K562 (cell line): Measurements from ENCODE around the gene DNAAF2. TPM values are rescaled to one million over a fixed set of nuclear protein-coding genes. Genes with fewer than 3 reads are reported as not detected.

Source experiments
- ATAC-seq: fragments of 200-7000 bp; cut with Tn5 transposase; 3 replicates; pipeline ENCODE4 v1.9.1; 2020; ENCODE audit warnings: moderate library complexity
- BruUV-seq: library from RNA; stranded (reverse); fragments of 400-500 nt; replicated peaks from 2 replicates; lab custom pipeline; 2021; lab: Mats Ljungman, UMichigan
- CTCF ChIA-PET: fragments of 300-600 bp; formaldehyde crosslinking; extraction: SDS; loops from one replicate; lab custom pipeline; 2021; ENCODE audit warnings: low intra/inter-chr PET ratio; lab: Yijun Ruan, JAX
- POLR2A ChIA-PET: fragments of 300-600, 350-650 bp; sonication (Branson Sonifier 250); formaldehyde crosslinking; extraction: SDS; loops from one replicate; lab custom pipeline; 2021; ENCODE audit warnings: antibody characterized with exemption, inconsistent platforms; lab: Yijun Ruan, JAX
- DNase-seq, 4 experiments: peaks; one replicate each; pipeline versions ENCODE4 v3.0.0 to v3.0.0-alpha.2; 2011 to 2018; ENCODE audit warnings: low spot score in 3 of 4, mixed read lengths in 3 of 4; ENCODE audit errors: extremely low read depth in 1 of 4
- FAIRE-seq: peaks from 2 replicates; lab custom pipeline; 2011; peaks lifted over from hg19 to GRCh38; lab: Jason Lieb, UNC
- H2AFZ ChIP-seq: 2 replicates; pipeline ENCODE4 v1.6.0; 2011; ENCODE audit warnings: low read depth, low read length, control low read depth, inconsistent platforms
- H3K27ac ChIP-seq: fragments of 200-600 bp; 3 replicates; pipeline ENCODE4 v1.8.0; 2011; ENCODE audit warnings: low read depth, mild to moderate bottlenecking, control low read depth, inconsistent platforms, low read length, moderate library complexity, mixed read lengths; ENCODE audit errors: extremely low read depth
- H3K27me3 ChIP-seq, 2 experiments: fragments of 300-600 bp in 1 of 2; 2 replicates in 1 of 2; 3 replicates in 1 of 2; pipeline versions ENCODE4 v1.6.0 to v1.8.0; 2011; ENCODE audit warnings: inconsistent platforms in 2 of 2, low read length in 2 of 2, mild to moderate bottlenecking in 1 of 2, mixed read lengths in 1 of 2, moderate library complexity in 1 of 2; ENCODE audit not compliant: control insufficient read depth in 2 of 2, insufficient read depth in 2 of 2
- H3K36me3 ChIP-seq: fragments of 300-600 bp; 3 replicates; pipeline ENCODE4 v1.8.0; 2011; ENCODE audit warnings: mild to moderate bottlenecking, low read length, inconsistent platforms; ENCODE audit not compliant: control insufficient read depth, insufficient read depth
- H3K4me1 ChIP-seq, 2 experiments: fragments of 200-600 bp in 1 of 2; replicated peaks in 1 of 2; 2 replicates in 1 of 2; 3 replicates in 1 of 2; pipeline versions ENCODE4 v1.5.1 to v1.8.0; 2011; ENCODE audit warnings: inconsistent platforms in 2 of 2, low read length in 2 of 2, mild to moderate bottlenecking in 1 of 2, mixed read lengths in 1 of 2, moderate library complexity in 1 of 2; ENCODE audit not compliant: control insufficient read depth in 2 of 2, insufficient read depth in 2 of 2
- H3K4me2 ChIP-seq: 2 replicates; pipeline ENCODE4 v1.6.1; 2011; ENCODE audit warnings: low read length, control low read depth, inconsistent platforms, mixed read lengths; ENCODE audit not compliant: insufficient read depth
- H3K4me3 ChIP-seq: fragments of 200-600 bp; sonication (generic), shearing (Covaris generic); 2 replicates; pipeline ENCODE4 v1.5.1; 2016; ENCODE audit warnings: control low read depth, inconsistent platforms
- H3K79me2 ChIP-seq: fragments of 200-600 bp; 3 replicates; pipeline ENCODE4 v1.8.0; 2011; ENCODE audit warnings: low read length, inconsistent platforms; ENCODE audit not compliant: control insufficient read depth, insufficient read depth
- H3K9ac ChIP-seq, 2 experiments: 2 replicates each; pipeline versions ENCODE4 v1.6.0 to v1.6.1; 2011; ENCODE audit warnings: low read depth in 2 of 2, low read length in 2 of 2, control low read depth in 1 of 2, inconsistent platforms in 1 of 2, mild to moderate bottlenecking in 1 of 2, mixed read lengths in 1 of 2; ENCODE audit not compliant: insufficient read depth in 1 of 2
- H3K9me1 ChIP-seq: one replicate; pipeline ENCODE4 v1.6.0; 2011; ENCODE audit warnings: inconsistent platforms, mild to moderate bottlenecking, low read length, moderate library complexity; ENCODE audit not compliant: control insufficient read depth, insufficient read depth
- H3K9me3 ChIP-seq: replicated peaks from 2 replicates; pipeline ENCODE4 v1.5.1; 2011; ENCODE audit warnings: low read depth, low read length, inconsistent platforms; ENCODE audit not compliant: control insufficient read depth, insufficient read depth
- H4K20me1 ChIP-seq: replicated peaks from 2 replicates; pipeline ENCODE4 v1.6.1; 2011; ENCODE audit warnings: low read length, inconsistent platforms, mixed read lengths; ENCODE audit not compliant: control insufficient read depth, insufficient read depth
- HDAC2 ChIP-seq: fragments of 450-650 bp; IDR thresholded peaks from 2 replicates; pipeline ENCODE4 v1.6.1; 2016; ENCODE audit warnings: mild to moderate bottlenecking
- NCOA6 ChIP-seq: fragments of 450-650 bp; IDR thresholded peaks from 2 replicates; pipeline ENCODE4 v1.6.1; 2017; ENCODE audit warnings: mild to moderate bottlenecking
- REST ChIP-seq, 2 experiments: fragments of 450-650 bp; formaldehyde crosslinking in 1 of 2; IDR thresholded peaks; 2 replicates each; pipeline versions ENCODE4 v1.4.0 to v1.6.1; 2014 to 2020; ENCODE audit warnings: mild to moderate bottlenecking in 2 of 2, borderline replicate concordance in 1 of 2, low read depth in 1 of 2
- TCFL5 ChIP-seq: fragments of 250-450 bp; sonication (Bioruptor Pico); conservative IDR thresholded peaks from 2 replicates; pipeline ENCODE4 v1.6.1; 2021; ENCODE audit warnings: mild to moderate bottlenecking, moderate library complexity, matching md5 sums
- ZNF133 ChIP-seq: fragments of 250-450 bp; sonication (Bioruptor Pico); IDR thresholded peaks from 2 replicates; pipeline ENCODE4 v1.4.0; 2020; ENCODE audit warnings: mild to moderate bottlenecking
- ZNF384 ChIP-seq: IDR thresholded peaks from 2 replicates; pipeline ENCODE4 v1.6.1; 2012; ENCODE audit warnings: low read depth, low read length, improper control_type of control experiment
- WGBS: fragments of 100-300 bp; shearing (Covaris generic); methylation state at CpG from one replicate; pipeline ENCODE4 v1.1.6; 2016; ENCODE audit warnings: low coverage, mixed read lengths; ENCODE audit not compliant: insufficient coverage; ENCODE audit errors: missing lambda C conversion rate; 5-methylcytosine and 5-hydroxymethylcytosine counted together
- in situ Hi-C: fragments of 300-500 bp; cut with MboI; formaldehyde crosslinking; loops from 4 replicates; pipeline ENCODE4 v1.15.0; 2018; ENCODE audit warnings: inconsistent platforms, mixed read lengths
- intact Hi-C: fragments of 100-400 bp; cut with micrococcal nuclease; formaldehyde crosslinking; loops from 2 replicates; pipeline ENCODE4 v1.14.2; 2022
- polyA plus RNA-seq, 8 experiments: library from polyadenylated mRNA; depleted of rRNA in 4 of 8; stranded (reverse) in 5 of 8; unstranded in 3 of 8; fragments of >200 nt; fragmentation: Nextera tagmentation in 2 of 8; fragmentation: Illumina TruSeq in 1 of 8; extraction: Ambion mirVana in 2 of 8; extraction: Trizol in 1 of 8; gene quantifications; 2 replicates each; pipeline versions ENCODE4 v1.2.1 to v1.2.3, GENCODE V29; 2011 to 2014; ENCODE audit warnings: inconsistent platforms in 1 of 8, missing spikeins in 1 of 8
- total RNA-seq, 7 experiments: library from RNA; depleted of rRNA in 6 of 7; stranded (reverse); fragments of >200 nt in 6 of 7; fragmentation: Illumina TruSeq in 2 of 7; extraction: Trizol in 2 of 7; gene quantifications; 2 replicates each; pipeline versions ENCODE4 v1.2.1 to v1.2.3, GENCODE V29; 2011 to 2021; ENCODE audit warnings: low replicate concordance in 1 of 7
- TF ChIP-seq, protein P1 (sequence below), 2 experiments: fragments of 450-650 bp in 1 of 2; IDR thresholded peaks; 2 replicates each; pipeline ENCODE4 v1.6.1; 2011 to 2017; ENCODE audit warnings: low read depth in 2 of 2, antibody characterized with exemption in 1 of 2, borderline replicate concordance in 1 of 2, low read length in 1 of 2, mild to moderate bottlenecking in 1 of 2, mixed read lengths in 1 of 2; ENCODE audit not compliant: control insufficient read depth in 1 of 2

Gene DNAAF2
- total and polyA plus RNA-seq, 9 of the 15 experiments (the other 6 are each of a cell fraction or from before 2014, with no cell fraction given) = 2.4 to 14.6 (median 11.1) TPM

- Histone ChIP-seq H3K79me2 (peaks cover 19% of the 10 kb centered on the region), H3K9ac (no peak overlapping the region), H3K27ac (no peak overlapping the region), H3K4me1 (peaks cover 6 to 13% of the 10 kb centered on the region in 2 experiments), H3K4me3 (no peak overlapping the region), H3K27me3 (no peaks in the 10 kb centered on the region), H3K9me1 (no peaks in the 10 kb centered on the region), H3K36me3 (peaks cover 13% of the 10 kb centered on the region; the same call in 2 of the 3 replicates), H3K4me2 (no peak overlapping the region), H4K20me1 (peaks cover 5% of the 10 kb centered on the region), H3K9me3 (no peaks in the 10 kb centered on the region), H2AFZ (no peak overlapping the region)
- ChIA-PET POLR2A (no interaction called here), CTCF (no interaction called here)
- TF ChIP-seq REST (IDR thresholded peaks at IDR 0.05; ENCODE audit: borderline replicate concordance) (peak; percentile 39), REST (CRISPR knock-in tag; IDR thresholded peaks at IDR 0.05; ENCODE audit: low read depth) (no peak), TCFL5 (CRISPR knock-in tag) (no peak), ZNF133 (CRISPR knock-in tag) (no peak), HDAC2 (no peak), ZNF384 (no peak), NCOA6 (no peak)
- TF ChIP-seq, protein P1, sequence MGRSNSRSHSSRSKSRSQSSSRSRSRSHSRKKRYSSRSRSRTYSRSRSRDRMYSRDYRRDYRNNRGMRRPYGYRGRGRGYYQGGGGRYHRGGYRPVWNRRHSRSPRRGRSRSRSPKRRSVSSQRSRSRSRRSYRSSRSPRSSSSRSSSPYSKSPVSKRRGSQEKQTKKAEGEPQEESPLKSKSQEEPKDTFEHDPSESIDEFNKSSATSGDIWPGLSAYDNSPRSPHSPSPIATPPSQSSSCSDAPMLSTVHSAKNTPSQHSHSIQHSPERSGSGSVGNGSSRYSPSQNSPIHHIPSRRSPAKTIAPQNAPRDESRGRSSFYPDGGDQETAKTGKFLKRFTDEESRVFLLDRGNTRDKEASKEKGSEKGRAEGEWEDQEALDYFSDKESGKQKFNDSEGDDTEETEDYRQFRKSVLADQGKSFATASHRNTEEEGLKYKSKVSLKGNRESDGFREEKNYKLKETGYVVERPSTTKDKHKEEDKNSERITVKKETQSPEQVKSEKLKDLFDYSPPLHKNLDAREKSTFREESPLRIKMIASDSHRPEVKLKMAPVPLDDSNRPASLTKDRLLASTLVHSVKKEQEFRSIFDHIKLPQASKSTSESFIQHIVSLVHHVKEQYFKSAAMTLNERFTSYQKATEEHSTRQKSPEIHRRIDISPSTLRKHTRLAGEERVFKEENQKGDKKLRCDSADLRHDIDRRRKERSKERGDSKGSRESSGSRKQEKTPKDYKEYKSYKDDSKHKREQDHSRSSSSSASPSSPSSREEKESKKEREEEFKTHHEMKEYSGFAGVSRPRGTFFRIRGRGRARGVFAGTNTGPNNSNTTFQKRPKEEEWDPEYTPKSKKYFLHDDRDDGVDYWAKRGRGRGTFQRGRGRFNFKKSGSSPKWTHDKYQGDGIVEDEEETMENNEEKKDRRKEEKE (IDR thresholded peaks at IDR 0.05; ENCODE audit: borderline replicate concordance in 1 of 2, control insufficient read depth in 1 of 2, low read depth in 2 of 2, low read length in 1 of 2) = no peak
- in situ Hi-C loops = no loop called here
- DNase-seq (no peak), ATAC-seq (no peak), FAIRE-seq (no peak)
- WGBS = 58% methylated on average over 3 of the region's 3 CpGs
- no TSS peak for BruUV-seq
- intact Hi-C loops = loop anchor here (5.0 kb wide), 2 partner anchors 33 to 263 kb away; partner anchors contain the start of genes MGAT2, NEMF and RPL36AL
Observed at GRCh38 chr14:49589387-49589786, 45.7 kb downstream of the DNAAF2 start.
